Smooth muscle cell of the brain vasculature (primary cell): ENCODE measurements around the gene RAB39A.
"Not testable (repeated sequence)": the region's sequence is repeated elsewhere in the genome, so short reads cannot be mapped to it uniquely, and the experiment has no call there.

Experiments used
- DNase-seq: peaks from one replicate; pipeline ENCODE4 v3.0.0-alpha.2; 2012; ENCODE audit warnings: low read depth, low spot score

Gene RAB39A

GRCh38 chr11:107928046-107928766 lies at the start of gene RAB39A:
RAB39A (plus strand) TSS chr11:107928448; CDS start chr11:107928569, 121 bp downstream.
- DNase-seq = peak; percentile 33

- not testable (repeated sequence) for DNase-seq
Observed at GRCh38 chr11:107881471-107881870, 46.8 kb upstream of the RAB39A start.

- no peak for DNase-seq
Observed at GRCh38 chr11:107882095-107882820, 46.0 kb upstream of the RAB39A start.

GRCh38 chr11:107898270-107898669 lies 30.0 kb upstream of the RAB39A start:
- DNase-seq = peak; percentile 28

GRCh38 chr11:107908211-107908610 lies 20.0 kb upstream of the RAB39A start:
- DNase-seq = no peak

GRCh38 chr11:107912415-107912814 lies 15.8 kb upstream of the RAB39A start:
- DNase-seq = not testable (repeated sequence)

GRCh38 chr11:107915229-107915628 lies 13.0 kb upstream of the RAB39A start:
- DNase-seq = no peak

- no peak for DNase-seq
Observed at GRCh38 chr11:107916671-107917241, 11.5 kb upstream of the RAB39A start.

GRCh38 chr11:107921997-107922396 lies 6.3 kb upstream of the RAB39A start:
- no peak for DNase-seq

- not testable (repeated sequence) for DNase-seq
Observed at GRCh38 chr11:107923519-107923918, 4.7 kb upstream of the RAB39A start.

- DNase-seq = no peak
Observed at GRCh38 chr11:107924306-107924705, 3.9 kb upstream of the RAB39A start.

GRCh38 chr11:107927559-107927958 lies 689 bp upstream of the RAB39A start:
- no peak for DNase-seq

- DNase-seq = no peak
Observed at GRCh38 chr11:107928767-107929507, 689 bp downstream of the RAB39A start.

GRCh38 chr11:107929611-107930200 lies 1.5 kb downstream of the RAB39A start:
- DNase-seq = no peak

GRCh38 chr11:107931206-107931605 lies 3.0 kb downstream of the RAB39A start:
- no peak for DNase-seq

GRCh38 chr11:107947904-107948303 lies 19.7 kb downstream of the RAB39A start:
- DNase-seq = no peak

- DNase-seq = not testable (repeated sequence)
Observed at GRCh38 chr11:107948328-107948727, 20.1 kb downstream of the RAB39A start.

- no peak for DNase-seq
Observed at GRCh38 chr11:107951155-107951554, 22.9 kb downstream of the RAB39A start.

- no peak for DNase-seq
Observed at GRCh38 chr11:107953446-107953845, 25.2 kb downstream of the RAB39A start.

- no peak for DNase-seq
Observed at GRCh38 chr11:107956543-107956942, 28.3 kb downstream of the RAB39A start.

GRCh38 chr11:107957109-107957588 lies 28.9 kb downstream of the RAB39A start:
- no peak for DNase-seq
